ENCODE results near the gene PFDN4. TPM values are rescaled to one million over a fixed set of nuclear protein-coding genes. Genes with fewer than 3 reads are reported as not detected.

Gene PFDN4
- total RNA-seq, 4 donors from 2014 or later, result 11.0 to 33.0 (median 28.0) TPM

- Histone ChIP-seq H3K36me3 (peaks cover 0 to 23% (median 0%) of the 10 kb centered on the region in 3 donors), H3K9me3 (no peaks in the 10 kb centered on the region), H3K27ac (no peak overlapping the region), H3K27me3 (no peaks in the 10 kb centered on the region), H3K4me1 (no peaks in the 10 kb centered on the region), H3K4me3 (no peak overlapping the region)
- TF ChIP-seq CTCF (IDR thresholded peaks at IDR 0.05), result peak in 4 of 6 experiments; percentile 22 to 42 (median 30)
- TF ChIP-seq POLR2A (IDR thresholded peaks at IDR 0.05), result no peak
- DNase-seq, result no peak
Observed at GRCh38 chr20:54219751-54220426, 12.0 kb downstream of the PFDN4 start.

- no peak for TF ChIP-seq POLR2A (IDR thresholded peaks at IDR 0.05)
- no peak for TF ChIP-seq CTCF (IDR thresholded peaks at IDR 0.05)
- no peaks in the 10 kb centered on the region for H3K9me3 ChIP-seq
- H3K36me3 ChIP-seq, result peaks cover 0 to 17% (median 0%) of the 10 kb centered on the region in 3 donors
- H3K4me3 ChIP-seq, result no peak overlapping the region
- no peak overlapping the region for H3K27ac ChIP-seq
- H3K27me3 ChIP-seq, result no peaks in the 10 kb centered on the region
- H3K4me1 ChIP-seq, result no peaks in the 10 kb centered on the region
- no peak for DNase-seq
Observed at GRCh38 chr20:54220722-54221121, 12.8 kb downstream of the PFDN4 start.

GRCh38 chr20:54221353-54221752 lies 13.5 kb downstream of the PFDN4 start:
- Histone ChIP-seq H3K9me3 (no peaks in the 10 kb centered on the region), H3K4me1 (no peaks in the 10 kb centered on the region), H3K27ac (no peak overlapping the region), H3K27me3 (no peaks in the 10 kb centered on the region), H3K36me3 (peaks cover 0 to 12% (median 0%) of the 10 kb centered on the region in 3 donors), H3K4me3 (no peak overlapping the region)
- TF ChIP-seq POLR2A (IDR thresholded peaks at IDR 0.05) (no peak), CTCF (IDR thresholded peaks at IDR 0.05) (no peak)
- DNase-seq, result no peak

- no peak for DNase-seq
- Histone ChIP-seq H3K27me3 (no peaks in the 10 kb centered on the region), H3K27ac (no peak overlapping the region), H3K36me3 (peaks cover 0 to 3% (median 0%) of the 10 kb centered on the region in 3 donors), H3K9me3 (no peaks in the 10 kb centered on the region), H3K4me1 (no peaks in the 10 kb centered on the region), H3K4me3 (no peak overlapping the region)
- TF ChIP-seq CTCF (IDR thresholded peaks at IDR 0.05), result no peak
- no peak for TF ChIP-seq POLR2A (IDR thresholded peaks at IDR 0.05)
Observed at GRCh38 chr20:54221996-54222890, 14.4 kb downstream of the PFDN4 start.

- Histone ChIP-seq H3K27me3 (no peaks in the 10 kb centered on the region), H3K36me3 (no peaks in the 10 kb centered on the region), H3K4me1 (no peaks in the 10 kb centered on the region), H3K9me3 (no peaks in the 10 kb centered on the region), H3K27ac (no peak overlapping the region), H3K4me3 (no peak overlapping the region)
- TF ChIP-seq POLR2A (IDR thresholded peaks at IDR 0.05) (no peak), CTCF (IDR thresholded peaks at IDR 0.05) (no peak)
- DNase-seq, result no peak
Observed at GRCh38 chr20:54223285-54223684, 15.4 kb downstream of the PFDN4 start.
